Fibroblast of lung (primary cell): ENCODE measurements around the gene NDUFA3.

Experiments used
- EZH2 ChIP-seq: IDR thresholded peaks from 2 replicates; pipeline ENCODE4 v1.5.1; 2012; ENCODE audit warnings: low read length, control low read depth, mild to moderate bottlenecking; ENCODE audit errors: missing control alignments
- TF ChIP-seq, protein P1 (sequence below), 2 donors: IDR thresholded peaks in 1 of 2; conservative IDR thresholded peaks in 1 of 2; 1 replicate in 1 of 2; 2 replicates in 1 of 2; pipeline ENCODE4 v1.5.1; 2011 to 2012; ENCODE audit warnings: low read length in 2 of 2, control low read depth in 1 of 2, inconsistent platforms in 1 of 2, low read depth in 1 of 2, mild to moderate bottlenecking in 1 of 2

DNA sequence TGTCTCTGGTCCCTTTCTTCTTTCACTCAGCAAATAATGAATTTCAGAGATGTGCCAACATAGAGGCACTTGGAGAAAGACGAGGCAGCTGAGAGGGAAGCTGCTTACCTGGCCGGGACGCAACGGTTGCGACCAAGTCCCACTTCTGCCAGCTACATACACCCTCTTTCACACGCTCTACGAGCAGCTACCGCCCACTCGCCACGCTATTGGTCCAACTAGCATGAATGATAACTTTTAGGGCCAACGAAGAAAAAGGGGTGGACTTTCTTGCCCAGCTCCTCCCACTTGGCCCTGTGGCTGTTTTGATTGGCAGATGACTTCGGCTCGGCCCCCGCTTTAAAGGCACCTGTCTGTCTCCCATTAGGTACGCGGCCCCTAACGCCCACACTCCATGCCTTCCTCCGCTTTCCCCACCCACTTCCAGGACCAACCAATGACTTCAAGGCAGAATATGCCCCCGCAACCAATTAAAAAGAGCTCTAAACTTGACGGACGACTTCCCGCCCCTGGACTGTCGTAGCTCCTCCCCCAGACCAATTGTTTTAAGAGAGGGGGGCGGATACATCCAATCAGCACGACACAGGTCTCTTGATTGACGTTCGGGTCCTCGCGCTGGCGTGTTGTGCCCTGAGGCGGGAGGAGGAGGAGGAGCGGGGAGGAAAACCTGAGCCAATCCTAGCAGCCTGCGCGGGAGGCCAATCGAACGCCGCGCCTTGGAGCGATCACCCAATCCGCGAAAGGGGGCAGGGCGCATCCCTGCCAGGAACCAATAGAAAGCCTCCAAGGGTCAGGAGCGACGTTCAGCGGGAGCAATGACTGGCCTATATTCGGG is 34.4 kb downstream of the NDUFA3 start:
- TF ChIP-seq, protein P1, sequence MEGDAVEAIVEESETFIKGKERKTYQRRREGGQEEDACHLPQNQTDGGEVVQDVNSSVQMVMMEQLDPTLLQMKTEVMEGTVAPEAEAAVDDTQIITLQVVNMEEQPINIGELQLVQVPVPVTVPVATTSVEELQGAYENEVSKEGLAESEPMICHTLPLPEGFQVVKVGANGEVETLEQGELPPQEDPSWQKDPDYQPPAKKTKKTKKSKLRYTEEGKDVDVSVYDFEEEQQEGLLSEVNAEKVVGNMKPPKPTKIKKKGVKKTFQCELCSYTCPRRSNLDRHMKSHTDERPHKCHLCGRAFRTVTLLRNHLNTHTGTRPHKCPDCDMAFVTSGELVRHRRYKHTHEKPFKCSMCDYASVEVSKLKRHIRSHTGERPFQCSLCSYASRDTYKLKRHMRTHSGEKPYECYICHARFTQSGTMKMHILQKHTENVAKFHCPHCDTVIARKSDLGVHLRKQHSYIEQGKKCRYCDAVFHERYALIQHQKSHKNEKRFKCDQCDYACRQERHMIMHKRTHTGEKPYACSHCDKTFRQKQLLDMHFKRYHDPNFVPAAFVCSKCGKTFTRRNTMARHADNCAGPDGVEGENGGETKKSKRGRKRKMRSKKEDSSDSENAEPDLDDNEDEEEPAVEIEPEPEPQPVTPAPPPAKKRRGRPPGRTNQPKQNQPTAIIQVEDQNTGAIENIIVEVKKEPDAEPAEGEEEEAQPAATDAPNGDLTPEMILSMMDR (conservative IDR thresholded peaks at IDR 0.05 in 1 of 2, IDR thresholded peaks at IDR 0.05 in 1 of 2; ENCODE audit: low read depth in 1 of 2, low read length in 2 of 2): no peak
- no peak for TF ChIP-seq EZH2
